Ishikawa (cell line): ENCODE results near the gene HRG.

ENCODE experiments used
- CEBPB ChIP-seq: IDR thresholded peaks from 2 replicates; pipeline ENCODE4 v1.6.1; 2012
- CREB1 ChIP-seq: IDR thresholded peaks from 2 replicates; pipeline ENCODE4 v1.6.1; 2012; ENCODE audit warnings: low read depth
- EGR1 ChIP-seq: IDR thresholded peaks from 2 replicates; pipeline ENCODE4 v1.6.1; 2012
- EP300 ChIP-seq: IDR thresholded peaks from 2 replicates; pipeline ENCODE4 v1.6.1; 2012; ENCODE audit warnings: borderline replicate concordance
- NFIC ChIP-seq: IDR thresholded peaks from 2 replicates; pipeline ENCODE4 v1.6.1; 2012
- RAD21 ChIP-seq: IDR thresholded peaks from 2 replicates; pipeline ENCODE4 v1.6.1; 2012; ENCODE audit warnings: low read depth
- REST ChIP-seq: IDR thresholded peaks from 2 replicates; pipeline ENCODE4 v1.6.1; 2012; ENCODE audit warnings: low read depth, mild to moderate bottlenecking
- TAF1 ChIP-seq: IDR thresholded peaks from 2 replicates; pipeline ENCODE4 v1.6.1; 2012; ENCODE audit warnings: low read depth, mild to moderate bottlenecking
- TCF12 ChIP-seq: IDR thresholded peaks from 2 replicates; pipeline ENCODE4 v1.6.1; 2012; ENCODE audit warnings: low read depth
- TEAD4 ChIP-seq: IDR thresholded peaks from 2 replicates; pipeline ENCODE4 v1.6.1; 2012
- USF1 ChIP-seq: IDR thresholded peaks from 2 replicates; pipeline ENCODE4 v1.6.1; 2012
- YY1 ChIP-seq: IDR thresholded peaks from 2 replicates; pipeline ENCODE4 v1.6.1; 2012; ENCODE audit warnings: low read depth

Gene HRG

GRCh38 chr3:186722457-186722856 lies 56.6 kb downstream of the HRG start:
- TF ChIP-seq YY1 (no peak), RAD21 (peak; percentile 26; the same call in 1 of the 2 replicates), EP300 (no peak), TCF12 (no peak), NFIC (no peak), TAF1 (no peak)

GRCh38 chr3:186724911-186725310 lies 59.1 kb downstream of the HRG start:
- TF ChIP-seq TCF12 (no peak), EP300 (no peak), CEBPB (no peak), YY1 (no peak), RAD21 (no peak), CREB1 (no peak), REST (no peak), TEAD4 (no peak), EGR1 (no peak), USF1 (no peak), TAF1 (no peak)
